NCI-H345 treated with DMSO at 0.1 percent for 48 hours (cell line): Measurements from ENCODE around the gene VIM.

ENCODE experiments used
- DNase-seq: peaks from one replicate; lab custom pipeline; 2025; ENCODE audit not compliant: unreplicated experiment; lab: John Stamatoyannopoulos, UW

VIM gene

GRCh38 chr10:17228091-17229015, at the start of gene VIM:
VIM (plus strand) TSS chr10:17228241; CDS start chr10:17229423, 1,182 bp downstream.
- no peak for DNase-seq

GRCh38 chr10:17179002-17179401, 49.0 kb upstream of the VIM start:
- DNase-seq = no peak

- DNase-seq = no peak
Measured at GRCh38 chr10:17181110-17181509, 46.9 kb upstream of the VIM start.

GRCh38 chr10:17181751-17182150, 46.3 kb upstream of the VIM start:
- no peak for DNase-seq

- DNase-seq = no peak
Measured at GRCh38 chr10:17183110-17183509, 44.9 kb upstream of the VIM start.

- DNase-seq = no peak
Measured at GRCh38 chr10:17185873-17186272, 42.2 kb upstream of the VIM start.

- DNase-seq = no peak
Measured at GRCh38 chr10:17188644-17189172, 39.3 kb upstream of the VIM start.

- DNase-seq = no peak
Measured at GRCh38 chr10:17190602-17191001, 37.4 kb upstream of the VIM start.

- DNase-seq = no peak
Measured at GRCh38 chr10:17195083-17195482, 33.0 kb upstream of the VIM start.

- DNase-seq = no peak
Measured at GRCh38 chr10:17196045-17196444, 32.0 kb upstream of the VIM start.

GRCh38 chr10:17196573-17196972, 31.5 kb upstream of the VIM start:
- no peak for DNase-seq

- DNase-seq = no peak
Measured at GRCh38 chr10:17199351-17199804, 28.7 kb upstream of the VIM start.

GRCh38 chr10:17200001-17200911, 27.8 kb upstream of the VIM start:
- no peak for DNase-seq

GRCh38 chr10:17200912-17201793, 26.9 kb upstream of the VIM start, which contains the start of gene TRDMT1:
TRDMT1 (minus strand) TSS chr10:17201672; CDS start chr10:17201634, 38 bp downstream.
- no peak for DNase-seq

GRCh38 chr10:17201794-17202116, 26.3 kb upstream of the VIM start:
- DNase-seq = no peak

GRCh38 chr10:17202506-17202905, 25.5 kb upstream of the VIM start:
- no peak for DNase-seq

GRCh38 chr10:17202999-17203398, 25.0 kb upstream of the VIM start:
- no peak for DNase-seq

GRCh38 chr10:17203416-17203815, 24.6 kb upstream of the VIM start:
- no peak for DNase-seq

GRCh38 chr10:17206210-17206709, 21.8 kb upstream of the VIM start:
- DNase-seq = no peak

- DNase-seq = no peak
Measured at GRCh38 chr10:17208476-17208875, 19.6 kb upstream of the VIM start.
